Parathyroid adenoma (tissue), 2 donors: ENCODE data around the gene LUC7L3.
"Not testable (repeated sequence)": the region's sequence is repeated elsewhere in the genome, so short reads cannot be mapped to it uniquely, and the experiment has no call there.

Experiments used
- H2AFZ ChIP-seq: fragments of 300-600 bp; sonication (generic); one replicate; pipeline ENCODE4 v1.7.0; 2017; ENCODE audit warnings: antibody characterized with exemption, mild to moderate bottlenecking
- H3K27ac ChIP-seq: fragments of 300-600 bp; sonication (generic); one replicate; pipeline ENCODE4 v1.7.0; 2017
- H3K27me3 ChIP-seq: fragments of 300-600 bp; sonication (generic); one replicate; pipeline ENCODE4 v1.7.0; 2017; ENCODE audit warnings: low read length; ENCODE audit not compliant: control insufficient read depth, insufficient read depth
- H3K36me3 ChIP-seq: fragments of 300-600 bp; sonication (generic); one replicate; pipeline ENCODE4 v1.7.0; 2017; ENCODE audit warnings: low read length; ENCODE audit not compliant: control insufficient read depth, insufficient read depth
- H3K4me1 ChIP-seq: fragments of 300-600 bp; sonication (generic); one replicate; pipeline ENCODE4 v1.7.0; 2017; ENCODE audit warnings: control low read depth
- H3K4me2 ChIP-seq: fragments of 300-600 bp; sonication (generic); one replicate; pipeline ENCODE4 v1.7.0; 2017; ENCODE audit warnings: low read length
- H3K4me3 ChIP-seq: fragments of 300-600 bp; sonication (generic); one replicate; pipeline ENCODE4 v1.7.0; 2017; ENCODE audit warnings: low read depth, low read length
- H3K79me2 ChIP-seq: fragments of 300-600 bp; sonication (generic); one replicate; pipeline ENCODE4 v1.7.0; 2017; ENCODE audit warnings: control low read depth
- H3K9ac ChIP-seq: fragments of 300-600 bp; sonication (generic); one replicate; pipeline ENCODE4 v1.7.0; 2017; ENCODE audit warnings: mild to moderate bottlenecking
- H3K9me3 ChIP-seq: fragments of 300-600 bp; sonication (generic); one replicate; pipeline ENCODE4 v1.7.0; 2017; ENCODE audit warnings: low read length; ENCODE audit not compliant: control insufficient read depth
- TF ChIP-seq, protein P1 (sequence below): fragments of 300-600 bp; sonication (generic); IDR thresholded peaks from one replicate; pipeline ENCODE4 v1.7.0; 2017; ENCODE audit warnings: antibody characterized with exemption, mild to moderate bottlenecking
- donor health status: primary hyperparathyroidism.

LUC7L3 gene

DNA sequence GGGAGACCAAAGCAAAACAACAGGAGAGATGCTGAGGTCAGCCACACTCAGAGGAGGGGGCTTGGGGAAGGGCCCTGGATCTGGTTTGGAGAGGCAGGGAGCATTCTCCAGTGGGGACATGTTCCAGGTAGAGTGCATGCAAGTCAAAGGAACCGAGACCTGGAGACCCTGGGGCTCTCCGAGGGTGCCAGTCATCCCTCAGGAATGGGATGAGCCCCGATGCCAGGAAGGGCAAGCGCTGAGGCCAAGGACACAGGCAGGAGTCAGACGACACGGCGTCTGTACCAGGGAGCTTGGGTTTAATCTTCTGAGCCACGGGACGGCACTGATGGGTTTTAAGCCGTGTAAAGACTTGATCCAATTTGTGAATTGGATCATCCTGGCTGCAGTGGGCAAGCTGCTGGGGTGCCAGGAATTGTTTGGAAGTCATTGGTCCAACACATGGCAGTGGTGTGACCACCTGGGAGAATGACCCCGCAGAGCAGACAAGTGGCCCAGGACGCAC lies 80.8 kb downstream of the LUC7L3 start:
- Histone ChIP-seq H3K4me1 (no peaks in the 10 kb centered on the region), H3K79me2 (no peaks in the 10 kb centered on the region), H3K27ac (no peak overlapping the region), H3K9ac (no peak overlapping the region), H3K4me2 (no peak overlapping the region), H3K36me3 (no peaks in the 10 kb centered on the region), H3K9me3 (no peaks in the 10 kb centered on the region), H2AFZ (no peak overlapping the region), H3K4me3 (no peak overlapping the region), H3K27me3 (no peaks in the 10 kb centered on the region)
- TF ChIP-seq, protein P1, sequence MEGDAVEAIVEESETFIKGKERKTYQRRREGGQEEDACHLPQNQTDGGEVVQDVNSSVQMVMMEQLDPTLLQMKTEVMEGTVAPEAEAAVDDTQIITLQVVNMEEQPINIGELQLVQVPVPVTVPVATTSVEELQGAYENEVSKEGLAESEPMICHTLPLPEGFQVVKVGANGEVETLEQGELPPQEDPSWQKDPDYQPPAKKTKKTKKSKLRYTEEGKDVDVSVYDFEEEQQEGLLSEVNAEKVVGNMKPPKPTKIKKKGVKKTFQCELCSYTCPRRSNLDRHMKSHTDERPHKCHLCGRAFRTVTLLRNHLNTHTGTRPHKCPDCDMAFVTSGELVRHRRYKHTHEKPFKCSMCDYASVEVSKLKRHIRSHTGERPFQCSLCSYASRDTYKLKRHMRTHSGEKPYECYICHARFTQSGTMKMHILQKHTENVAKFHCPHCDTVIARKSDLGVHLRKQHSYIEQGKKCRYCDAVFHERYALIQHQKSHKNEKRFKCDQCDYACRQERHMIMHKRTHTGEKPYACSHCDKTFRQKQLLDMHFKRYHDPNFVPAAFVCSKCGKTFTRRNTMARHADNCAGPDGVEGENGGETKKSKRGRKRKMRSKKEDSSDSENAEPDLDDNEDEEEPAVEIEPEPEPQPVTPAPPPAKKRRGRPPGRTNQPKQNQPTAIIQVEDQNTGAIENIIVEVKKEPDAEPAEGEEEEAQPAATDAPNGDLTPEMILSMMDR = no peak

DNA sequence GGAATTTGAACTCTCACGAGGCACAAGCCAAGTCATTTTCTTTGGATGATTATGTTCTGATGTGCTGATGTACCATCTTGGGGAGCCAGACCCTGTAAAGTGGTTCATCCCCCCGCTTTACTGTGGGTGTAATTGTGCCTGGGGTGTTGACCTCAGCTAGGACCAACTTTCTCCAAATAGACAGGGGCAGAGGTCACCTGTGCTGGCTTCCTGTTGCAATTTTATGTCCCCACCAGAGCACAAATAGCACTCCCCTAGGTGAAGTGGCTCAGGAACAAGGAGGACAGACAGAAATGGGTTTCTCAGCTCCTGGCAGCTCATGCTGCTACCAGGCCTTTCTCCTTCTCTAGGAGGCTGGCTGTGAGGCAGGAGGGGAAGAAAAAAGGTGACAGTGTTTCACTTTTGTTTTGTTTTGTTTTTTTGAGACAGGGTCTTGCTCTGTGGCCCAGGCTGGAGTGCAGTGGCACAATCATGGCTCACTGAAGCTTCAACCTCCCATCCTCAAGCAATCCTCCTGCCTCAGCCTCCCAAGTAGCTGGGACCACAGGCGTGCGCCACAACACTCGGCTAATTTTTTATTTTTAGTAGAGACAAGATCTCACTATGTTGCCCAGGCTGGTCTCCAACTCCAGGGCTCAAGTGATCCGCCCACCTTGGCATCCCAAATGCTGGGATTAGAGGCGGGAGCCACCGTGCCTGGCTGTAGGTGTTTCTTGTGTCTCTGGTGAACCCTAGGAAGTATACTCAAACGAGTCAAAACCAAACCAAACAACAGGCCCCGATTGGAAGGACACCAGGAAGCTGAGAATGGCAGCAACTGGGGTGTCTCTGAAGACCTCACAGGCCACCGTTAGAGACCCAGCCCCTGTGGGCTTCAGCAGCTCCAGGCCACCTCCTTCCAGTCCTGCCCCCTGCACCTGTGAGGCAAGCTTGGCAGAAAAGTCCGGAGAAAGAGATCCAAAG lies 83.5 kb downstream of the LUC7L3 start:
- Histone ChIP-seq H3K79me2 (no peaks in the 10 kb centered on the region), H3K4me1 (no peaks in the 10 kb centered on the region), H3K4me3 (no peak overlapping the region), H3K27me3 (no peaks in the 10 kb centered on the region), H3K9me3 (no peaks in the 10 kb centered on the region), H3K9ac (no peak overlapping the region), H3K36me3 (no peaks in the 10 kb centered on the region), H2AFZ (no peak overlapping the region), H3K27ac (no peak overlapping the region), H3K4me2 (no peak overlapping the region)
- TF ChIP-seq, protein P1 = no peak

DNA sequence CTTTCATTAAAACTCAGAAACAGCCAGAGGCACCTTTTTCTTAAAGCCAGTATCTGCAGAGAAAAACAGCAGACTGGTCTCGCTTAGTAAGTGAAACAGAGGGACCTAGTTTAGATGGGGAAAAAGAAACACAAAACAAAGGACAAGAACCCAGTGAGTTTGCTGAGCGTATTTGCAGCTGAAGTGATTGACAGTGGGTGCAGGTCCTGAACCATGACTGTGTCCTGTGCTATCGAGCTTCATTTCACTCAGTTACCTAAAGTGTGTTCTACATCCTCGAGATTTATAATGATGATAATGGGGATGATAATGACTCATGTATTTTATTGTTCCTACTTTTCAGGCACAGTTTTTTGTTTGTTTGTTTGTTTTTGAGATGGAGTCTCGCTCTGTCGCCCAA lies 84.3 kb downstream of the LUC7L3 start:
- Histone ChIP-seq H3K9me3 (no peaks in the 10 kb centered on the region), H3K9ac (no peak overlapping the region), H3K4me3 (no peak overlapping the region), H3K27me3 (no peaks in the 10 kb centered on the region), H3K4me1 (no peaks in the 10 kb centered on the region), H3K27ac (no peak overlapping the region), H3K79me2 (no peaks in the 10 kb centered on the region), H2AFZ (no peak overlapping the region), H3K4me2 (no peak overlapping the region), H3K36me3 (no peaks in the 10 kb centered on the region)
- TF ChIP-seq, protein P1 = no peak

DNA sequence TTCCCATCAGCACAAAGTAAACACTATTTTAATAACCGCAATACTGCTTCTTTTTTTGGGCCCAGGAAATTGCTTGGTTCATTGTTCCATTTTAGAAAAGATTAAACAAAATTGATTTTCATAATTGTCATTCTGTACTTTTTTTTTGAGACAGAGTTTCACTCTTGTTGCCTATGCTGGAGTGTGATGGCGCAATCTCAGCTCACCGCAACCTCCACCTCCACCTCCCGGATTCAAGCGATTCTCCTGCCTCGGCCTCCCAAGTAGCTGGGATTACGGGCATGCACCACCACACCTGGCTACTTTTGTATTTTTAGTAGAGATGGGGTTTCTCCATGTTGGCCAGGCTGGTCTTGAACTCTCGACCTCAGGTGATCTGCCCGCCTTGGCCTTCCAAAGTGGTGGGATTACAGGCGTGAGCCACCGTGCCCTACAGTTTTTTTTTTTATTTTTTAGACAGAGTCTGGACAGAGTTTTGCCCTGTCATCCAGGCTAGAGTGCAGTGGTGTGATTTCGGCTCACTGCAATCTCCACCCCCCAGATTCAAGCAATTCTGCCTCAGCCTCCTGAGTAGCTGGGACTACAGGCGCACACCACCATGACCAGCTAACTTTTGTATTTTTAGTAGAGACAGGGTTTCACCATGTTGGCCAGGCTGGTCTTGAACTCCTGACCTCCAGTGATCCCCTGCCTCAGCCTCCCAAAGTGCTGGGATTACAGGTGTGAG lies 85.5 kb downstream of the LUC7L3 start:
- H3K4me2 ChIP-seq, H3K4me1 ChIP-seq, H3K27ac ChIP-seq, H3K4me3 ChIP-seq, H2AFZ ChIP-seq, H3K36me3 ChIP-seq, H3K9ac ChIP-seq, H3K9me3 ChIP-seq, H3K27me3 ChIP-seq, H3K79me2 ChIP-seq: not testable (repeated sequence)

DNA sequence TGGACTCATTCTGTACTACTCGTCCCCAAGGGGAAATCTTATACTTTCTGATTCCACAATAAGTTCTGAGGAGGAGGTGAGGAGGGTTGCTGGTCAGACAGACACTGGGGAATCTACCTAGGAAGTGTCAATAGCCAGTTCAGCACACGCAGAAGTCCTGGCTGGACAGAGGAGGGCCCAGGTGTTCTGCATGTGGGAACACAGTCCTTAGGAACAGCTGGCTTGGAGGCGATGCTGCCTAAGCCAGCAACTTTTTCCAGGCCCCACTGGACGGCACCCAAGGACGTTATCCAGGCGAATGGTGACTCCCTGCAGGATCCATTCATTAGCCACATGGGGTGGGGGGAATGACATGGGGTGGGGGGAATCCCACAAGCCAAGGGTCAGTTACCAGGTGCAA lies 86.1 kb downstream of the LUC7L3 start:
- Histone ChIP-seq H3K4me2 (no peak overlapping the region), H3K4me1 (no peaks in the 10 kb centered on the region), H3K9ac (no peak overlapping the region), H3K27me3 (no peaks in the 10 kb centered on the region), H2AFZ (no peak overlapping the region), H3K27ac (no peak overlapping the region), H3K4me3 (no peak overlapping the region), H3K79me2 (no peaks in the 10 kb centered on the region), H3K9me3 (no peaks in the 10 kb centered on the region), H3K36me3 (no peaks in the 10 kb centered on the region)
- TF ChIP-seq, protein P1 = no peak
